HepG2 (cell line): ENCODE data around the gene PEX11A. TPM values are rescaled to one million over a fixed set of nuclear protein-coding genes. Genes with fewer than 3 reads are reported as not detected.

ENCODE experiments used
- KDM4B ChIP-seq: sonication (generic); formaldehyde crosslinking; IDR thresholded peaks from 2 replicates; pipeline ENCODE4 v1.4.0; 2020; ENCODE audit warnings: missing genetic modification reagents
- KMT2A ChIP-seq: sonication (generic); formaldehyde crosslinking; IDR thresholded peaks from 2 replicates; pipeline ENCODE4 v1.4.0; 2020; ENCODE audit warnings: missing genetic modification reagents
- MIER3 ChIP-seq: IDR thresholded peaks from 2 replicates; pipeline ENCODE4 v1.6.1; 2016; ENCODE audit warnings: missing compliant biosample characterization, borderline replicate concordance
- PRMT3 ChIP-seq: sonication (generic); formaldehyde crosslinking; IDR thresholded peaks from 2 replicates; pipeline ENCODE4 v1.8.1; 2022; ENCODE audit warnings: low read depth, mild to moderate bottlenecking, moderate library complexity, missing genetic modification reagents, borderline replicate concordance
- ZNF142 ChIP-seq: sonication (generic); formaldehyde crosslinking; IDR thresholded peaks from 2 replicates; pipeline ENCODE4 v1.4.0; 2020; ENCODE audit warnings: missing genetic modification reagents
- ZNF207 ChIP-seq: fragments of 450-650 bp; IDR thresholded peaks from 2 replicates; pipeline ENCODE4 v1.6.1; 2016; ENCODE audit warnings: antibody characterized with exemption, borderline replicate concordance
- ZNF546 ChIP-seq: sonication (generic); formaldehyde crosslinking; conservative IDR thresholded peaks from 2 replicates; pipeline ENCODE4 v1.8.1; 2023; ENCODE audit warnings: mild to moderate bottlenecking, missing genetic modification reagents
- ZNF598 ChIP-seq: sonication (generic); formaldehyde crosslinking; IDR thresholded peaks from 2 replicates; pipeline ENCODE4 v1.5.1; 2020; ENCODE audit warnings: mild to moderate bottlenecking, missing genetic modification reagents, borderline replicate concordance
- ZNF615 ChIP-seq: sonication (generic); formaldehyde crosslinking; IDR thresholded peaks from 2 replicates; pipeline ENCODE4 v1.5.0; 2020; ENCODE audit warnings: mild to moderate bottlenecking, missing genetic modification reagents, borderline replicate concordance
- ZNF777 ChIP-seq: sonication (generic); formaldehyde crosslinking; IDR thresholded peaks from 2 replicates; pipeline ENCODE4 v1.4.0; 2020; ENCODE audit warnings: missing genetic modification reagents
- polyA plus RNA-seq, 8 experiments: library from polyadenylated mRNA; depleted of rRNA in 3 of 8; stranded (reverse) in 7 of 8; unstranded in 1 of 8; fragments of >200 nt; fragmentation: Illumina TruSeq in 4 of 8; extraction: Trizol in 4 of 8; gene quantifications; 2 replicates each; pipeline versions ENCODE4 v1.2.1 to v1.2.3, GENCODE V29; 2011 to 2016; ENCODE audit warnings: low read depth in 4 of 8, missing spikeins in 1 of 8, mixed read lengths in 1 of 8; ENCODE audit not compliant: insufficient read depth in 1 of 8
- total RNA-seq, 5 experiments: library from RNA; depleted of rRNA; stranded (reverse); fragments of >200 nt; fragmentation: Illumina TruSeq; extraction: Trizol; gene quantifications; 2 replicates each; pipeline ENCODE4 v1.2.3, GENCODE V29; 2016; ENCODE audit warnings: low read depth in 1 of 5
- TF ChIP-seq, protein P1 (sequence below): sonication (generic); formaldehyde crosslinking; IDR thresholded peaks from 2 replicates; pipeline ENCODE4 v1.4.0; 2020; ENCODE audit warnings: mild to moderate bottlenecking, missing genetic modification reagents, borderline replicate concordance
- TF ChIP-seq, protein P2 (sequence below): sonication (generic); formaldehyde crosslinking; IDR thresholded peaks from 2 replicates; pipeline ENCODE4 v1.5.0; 2020; ENCODE audit warnings: missing genetic modification reagents, mild to moderate bottlenecking, borderline replicate concordance
- TF ChIP-seq, protein P3 (sequence below): IDR thresholded peaks from 2 replicates; pipeline ENCODE4 v1.6.1; 2016

PEX11A gene
- total and polyA plus RNA-seq, 2 of the 13 experiments (the other 11 are each of a cell fraction or from before 2014, with no cell fraction given), result 9.9 to 15.1 TPM

DNA sequence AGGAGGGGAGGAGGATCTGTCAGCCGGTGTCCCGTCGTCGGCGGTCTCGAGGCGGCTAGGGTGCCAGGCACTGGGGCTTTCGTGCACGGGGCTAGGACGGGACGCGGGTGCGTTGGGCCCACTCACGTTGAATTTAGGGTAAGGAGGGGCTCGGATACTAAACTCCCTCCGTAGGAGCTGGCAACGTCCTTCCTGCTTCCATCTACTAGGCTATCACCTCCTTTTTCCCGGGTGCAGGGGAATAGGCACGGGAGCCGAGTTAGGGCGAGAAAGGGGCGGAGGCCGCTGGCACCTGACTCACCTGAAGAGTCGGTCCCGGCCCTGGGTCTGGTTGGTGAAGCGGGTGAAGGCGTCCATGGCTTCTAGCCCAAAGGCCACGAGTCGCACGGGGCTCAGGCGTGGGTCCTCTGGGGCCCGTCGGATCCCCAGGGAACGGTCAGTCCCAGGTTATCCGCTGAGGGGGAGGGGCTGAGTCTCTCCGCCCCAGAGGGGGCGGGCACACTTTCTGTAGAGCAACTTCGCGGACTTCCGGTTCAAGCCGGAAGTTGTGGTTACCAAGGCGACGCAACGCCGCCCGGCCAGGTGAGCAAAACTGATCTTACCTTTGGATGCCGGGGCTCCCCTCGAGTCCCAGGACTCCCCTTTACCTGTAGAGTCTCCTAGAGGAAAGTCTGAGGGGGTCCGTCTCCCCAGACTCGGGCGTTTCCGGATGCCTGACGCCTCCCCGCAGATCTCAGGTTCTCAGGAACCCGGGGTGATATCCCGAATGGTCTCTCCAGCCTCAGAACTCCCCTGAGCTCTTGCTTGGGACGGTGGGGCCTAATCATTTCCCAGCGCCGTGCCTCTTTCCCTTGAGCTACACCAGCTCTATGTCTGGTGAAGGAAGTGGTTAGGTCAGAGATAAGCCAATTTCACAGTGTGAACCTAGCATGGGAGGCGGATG is at the start of gene PEX11A, which contains the start of gene WDR93 (continued):
- TF ChIP-seq ZNF142 (CRISPR knock-in tag) (no peak), KMT2A (CRISPR knock-in tag) (peak; percentile 78; the same call in 1 of the 2 replicates), ZNF777 (CRISPR knock-in tag) (peak; percentile 97), MIER3 (peak; percentile 27; the same call in 1 of the 2 replicates), ZNF598 (no peak), ZNF207 (no peak), ZNF615 (CRISPR knock-in tag) (no peak), KDM4B (CRISPR knock-in tag) (no peak), PRMT3 (no peak), ZNF546 (0 out of 2 replicates have a peak, but pooled peaks have one; percentile 8)
- TF ChIP-seq, protein P1, sequence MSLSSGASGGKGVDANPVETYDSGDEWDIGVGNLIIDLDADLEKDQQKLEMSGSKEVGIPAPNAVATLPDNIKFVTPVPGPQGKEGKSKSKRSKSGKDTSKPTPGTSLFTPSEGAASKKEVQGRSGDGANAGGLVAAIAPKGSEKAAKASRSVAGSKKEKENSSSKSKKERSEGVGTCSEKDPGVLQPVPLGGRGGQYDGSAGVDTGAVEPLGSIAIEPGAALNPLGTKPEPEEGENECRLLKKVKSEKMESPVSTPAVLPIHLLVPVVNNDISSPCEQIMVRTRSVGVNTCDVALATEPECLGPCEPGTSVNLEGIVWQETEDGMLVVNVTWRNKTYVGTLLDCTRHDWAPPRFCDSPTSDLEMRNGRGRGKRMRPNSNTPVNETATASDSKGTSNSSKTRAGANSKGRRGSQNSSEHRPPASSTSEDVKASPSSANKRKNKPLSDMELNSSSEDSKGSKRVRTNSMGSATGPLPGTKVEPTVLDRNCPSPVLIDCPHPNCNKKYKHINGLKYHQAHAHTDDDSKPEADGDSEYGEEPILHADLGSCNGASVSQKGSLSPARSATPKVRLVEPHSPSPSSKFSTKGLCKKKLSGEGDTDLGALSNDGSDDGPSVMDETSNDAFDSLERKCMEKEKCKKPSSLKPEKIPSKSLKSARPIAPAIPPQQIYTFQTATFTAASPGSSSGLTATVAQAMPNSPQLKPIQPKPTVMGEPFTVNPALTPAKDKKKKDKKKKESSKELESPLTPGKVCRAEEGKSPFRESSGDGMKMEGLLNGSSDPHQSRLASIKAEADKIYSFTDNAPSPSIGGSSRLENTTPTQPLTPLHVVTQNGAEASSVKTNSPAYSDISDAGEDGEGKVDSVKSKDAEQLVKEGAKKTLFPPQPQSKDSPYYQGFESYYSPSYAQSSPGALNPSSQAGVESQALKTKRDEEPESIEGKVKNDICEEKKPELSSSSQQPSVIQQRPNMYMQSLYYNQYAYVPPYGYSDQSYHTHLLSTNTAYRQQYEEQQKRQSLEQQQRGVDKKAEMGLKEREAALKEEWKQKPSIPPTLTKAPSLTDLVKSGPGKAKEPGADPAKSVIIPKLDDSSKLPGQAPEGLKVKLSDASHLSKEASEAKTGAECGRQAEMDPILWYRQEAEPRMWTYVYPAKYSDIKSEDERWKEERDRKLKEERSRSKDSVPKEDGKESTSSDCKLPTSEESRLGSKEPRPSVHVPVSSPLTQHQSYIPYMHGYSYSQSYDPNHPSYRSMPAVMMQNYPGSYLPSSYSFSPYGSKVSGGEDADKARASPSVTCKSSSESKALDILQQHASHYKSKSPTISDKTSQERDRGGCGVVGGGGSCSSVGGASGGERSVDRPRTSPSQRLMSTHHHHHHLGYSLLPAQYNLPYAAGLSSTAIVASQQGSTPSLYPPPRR (CRISPR knock-in tag), result no peak; the same call in 1 of the 2 replicates
- TF ChIP-seq, protein P2, sequence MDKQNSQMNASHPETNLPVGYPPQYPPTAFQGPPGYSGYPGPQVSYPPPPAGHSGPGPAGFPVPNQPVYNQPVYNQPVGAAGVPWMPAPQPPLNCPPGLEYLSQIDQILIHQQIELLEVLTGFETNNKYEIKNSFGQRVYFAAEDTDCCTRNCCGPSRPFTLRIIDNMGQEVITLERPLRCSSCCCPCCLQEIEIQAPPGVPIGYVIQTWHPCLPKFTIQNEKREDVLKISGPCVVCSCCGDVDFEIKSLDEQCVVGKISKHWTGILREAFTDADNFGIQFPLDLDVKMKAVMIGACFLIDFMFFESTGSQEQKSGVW, result no peak
- TF ChIP-seq, protein P3, sequence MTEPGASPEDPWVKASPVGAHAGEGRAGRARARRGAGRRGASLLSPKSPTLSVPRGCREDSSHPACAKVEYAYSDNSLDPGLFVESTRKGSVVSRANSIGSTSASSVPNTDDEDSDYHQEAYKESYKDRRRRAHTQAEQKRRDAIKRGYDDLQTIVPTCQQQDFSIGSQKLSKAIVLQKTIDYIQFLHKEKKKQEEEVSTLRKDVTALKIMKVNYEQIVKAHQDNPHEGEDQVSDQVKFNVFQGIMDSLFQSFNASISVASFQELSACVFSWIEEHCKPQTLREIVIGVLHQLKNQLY (CRISPR knock-in tag), result peak; percentile 79
